HepG2 (cell line): ENCODE results near the gene GRK6. TPM values are rescaled to one million over a fixed set of nuclear protein-coding genes. Genes with fewer than 3 reads are reported as not detected.
A peak's percentile ranks its signal among the peaks of the same experiment; 100 is the strongest.

Experiments used
- AKNA ChIP-seq: sonication (generic); formaldehyde crosslinking; IDR thresholded peaks from 2 replicates; pipeline ENCODE4 v1.4.0; 2020; ENCODE audit warnings: missing genetic modification reagents, borderline replicate concordance
- BRF2 ChIP-seq: sonication (generic); formaldehyde crosslinking; IDR thresholded peaks from 2 replicates; pipeline ENCODE4 v1.8.1; 2022; ENCODE audit warnings: mild to moderate bottlenecking, missing genetic modification reagents
- DBP ChIP-seq: sonication (generic); formaldehyde crosslinking; IDR thresholded peaks from 2 replicates; pipeline ENCODE4 v1.4.0; 2020; ENCODE audit warnings: missing genetic modification reagents; ENCODE audit errors: not compliant biosample characterization
- FLYWCH1 ChIP-seq: sonication (generic); formaldehyde crosslinking; IDR thresholded peaks from 2 replicates; pipeline ENCODE4 v1.8.1; 2023; ENCODE audit warnings: mild to moderate bottlenecking, missing genetic modification reagents
- FOXO1 ChIP-seq: sonication (generic); formaldehyde crosslinking; IDR thresholded peaks from 2 replicates; pipeline ENCODE4 v1.4.0; 2020; ENCODE audit warnings: missing genetic modification reagents
- ISL2 ChIP-seq: sonication (generic); formaldehyde crosslinking; IDR thresholded peaks from 2 replicates; pipeline ENCODE4 v1.5.0; 2020; ENCODE audit warnings: missing genetic modification reagents
- MAFK ChIP-seq, 2 experiments: IDR thresholded peaks in 1 of 2; conservative IDR thresholded peaks in 1 of 2; 2 replicates each; pipeline ENCODE4 v1.6.1; 2011; ENCODE audit warnings: improper control_type of control experiment in 2 of 2, low read length in 2 of 2
- NKX3-1 ChIP-seq: sonication (generic); formaldehyde crosslinking; IDR thresholded peaks from 2 replicates; pipeline ENCODE4 v1.5.0; 2020; ENCODE audit warnings: missing genetic modification reagents
- RXRB ChIP-seq: IDR thresholded peaks from 2 replicates; pipeline ENCODE4 v1.6.1; 2016; ENCODE audit warnings: borderline replicate concordance, missing genetic modification reagents, missing compliant biosample characterization
- SNAPC2 ChIP-seq: sonication (generic); formaldehyde crosslinking; IDR thresholded peaks from 2 replicates; pipeline ENCODE4 v1.8.1; 2022; ENCODE audit warnings: mild to moderate bottlenecking, missing genetic modification reagents
- SRSF9 ChIP-seq: fragments of 200-400 bp; formaldehyde crosslinking; IDR thresholded peaks from 2 replicates; pipeline ENCODE4 v1.6.1; 2018; ENCODE audit warnings: borderline replicate concordance, mild to moderate bottlenecking, low read depth, low read length; ENCODE audit not compliant: insufficient read depth, poor library complexity, severe bottlenecking
- SUZ12 ChIP-seq: fragments of 150-350 bp; IDR thresholded peaks from 2 replicates; pipeline ENCODE4 v1.6.1; 2014; ENCODE audit warnings: low read depth, low read length
- ZNF280D ChIP-seq: sonication (generic); formaldehyde crosslinking; IDR thresholded peaks from 2 replicates; pipeline ENCODE4 v1.5.1; 2020; ENCODE audit warnings: mild to moderate bottlenecking, missing genetic modification reagents
- ZNF512 ChIP-seq: sonication (generic); formaldehyde crosslinking; IDR thresholded peaks from 2 replicates; pipeline ENCODE4 v1.4.0; 2020; ENCODE audit warnings: mild to moderate bottlenecking, missing genetic modification reagents
- ZNF790 ChIP-seq: sonication (generic); formaldehyde crosslinking; IDR thresholded peaks from 2 replicates; pipeline ENCODE4 v1.8.0; 2022; ENCODE audit warnings: missing genetic modification reagents, mild to moderate bottlenecking, borderline replicate concordance
- polyA plus RNA-seq, 8 experiments: library from polyadenylated mRNA; depleted of rRNA in 3 of 8; stranded (reverse) in 7 of 8; unstranded in 1 of 8; fragments of >200 nt; fragmentation: Illumina TruSeq in 4 of 8; extraction: Trizol in 4 of 8; gene quantifications; 2 replicates each; pipeline versions ENCODE4 v1.2.1 to v1.2.3, GENCODE V29; 2011 to 2016; ENCODE audit warnings: low read depth in 4 of 8, missing spikeins in 1 of 8, mixed read lengths in 1 of 8; ENCODE audit not compliant: insufficient read depth in 1 of 8
- total RNA-seq, 5 experiments: library from RNA; depleted of rRNA; stranded (reverse); fragments of >200 nt; fragmentation: Illumina TruSeq; extraction: Trizol; gene quantifications; 2 replicates each; pipeline ENCODE4 v1.2.3, GENCODE V29; 2016; ENCODE audit warnings: low read depth in 1 of 5

The GRK6 gene
- total and polyA plus RNA-seq, 2 of the 13 experiments (the other 11 are each of a cell fraction or from before 2014, with no cell fraction given) = 13.2 to 19.9 TPM

- TF ChIP-seq ZNF512 (CRISPR knock-in tag) (0 out of 2 replicates have a peak, but pooled peaks have one; percentile 50), MAFK (conservative IDR thresholded peaks at IDR 0.05 in 1 of 2, IDR thresholded peaks at IDR 0.05 in 1 of 2; ENCODE audit: low read length in 2 of 2) (no peak), SUZ12 (no peak), RXRB (CRISPR knock-in tag) (no peak), DBP (no peak), FOXO1 (no peak), FLYWCH1 (CRISPR knock-in tag) (no peak), SNAPC2 (CRISPR knock-in tag) (no peak), SRSF9 (no peak), AKNA (CRISPR knock-in tag) (no peak), ZNF280D (CRISPR knock-in tag) (no peak), BRF2 (CRISPR knock-in tag) (no peak), ISL2 (CRISPR knock-in tag) (0 out of 2 replicates have a peak, but pooled peaks have one; percentile 7), ZNF790 (CRISPR knock-in tag) (peak; percentile 90; the same call in 1 of the 2 replicates), NKX3-1 (CRISPR knock-in tag) (no peak)
Observed at GRCh38 chr5:177455661-177456590, 29.4 kb downstream of the GRK6 start (continued).
